Activated effector memory CD4-positive, alpha-beta T cell treated with anti-CD3 and anti-CD28 coated beads, Interleukin-2, amount 50 U/mL, for 16 hours (primary cell): ENCODE measurements around the gene MEN1.
"Not testable (repeated sequence)": the region's sequence is repeated elsewhere in the genome, so short reads cannot be mapped to it uniquely, and the experiment has no call there.

Experiments
- DNase-seq: peaks from one replicate; pipeline ENCODE4 v3.0.0-alpha.2; 2020

Gene MEN1

DNA sequence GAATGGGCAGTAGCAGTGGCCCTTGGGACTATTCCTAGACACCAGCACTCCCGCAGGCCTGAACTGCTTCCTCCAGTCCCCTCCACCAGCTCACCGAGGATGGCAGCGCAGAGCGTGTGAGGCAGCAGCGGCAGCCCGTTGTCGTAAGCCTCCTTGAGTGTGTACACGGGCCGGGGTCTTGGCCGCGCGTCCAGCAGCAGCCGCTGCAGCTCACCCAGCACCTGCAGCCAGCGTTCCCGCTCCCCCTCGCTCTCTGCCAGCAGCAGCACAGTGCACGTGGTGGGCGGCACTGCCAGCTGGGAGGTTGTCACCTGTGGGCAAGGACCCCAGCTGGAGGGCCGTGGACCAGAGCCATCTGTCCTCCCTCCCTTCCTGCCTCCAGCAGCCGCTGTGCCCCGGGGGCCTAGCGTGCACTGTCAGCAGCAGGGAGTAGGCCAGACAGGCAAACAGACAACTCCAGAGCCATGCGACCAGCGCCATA lies 21.1 kb upstream of the MEN1 start:
- DNase-seq: no peak

DNA sequence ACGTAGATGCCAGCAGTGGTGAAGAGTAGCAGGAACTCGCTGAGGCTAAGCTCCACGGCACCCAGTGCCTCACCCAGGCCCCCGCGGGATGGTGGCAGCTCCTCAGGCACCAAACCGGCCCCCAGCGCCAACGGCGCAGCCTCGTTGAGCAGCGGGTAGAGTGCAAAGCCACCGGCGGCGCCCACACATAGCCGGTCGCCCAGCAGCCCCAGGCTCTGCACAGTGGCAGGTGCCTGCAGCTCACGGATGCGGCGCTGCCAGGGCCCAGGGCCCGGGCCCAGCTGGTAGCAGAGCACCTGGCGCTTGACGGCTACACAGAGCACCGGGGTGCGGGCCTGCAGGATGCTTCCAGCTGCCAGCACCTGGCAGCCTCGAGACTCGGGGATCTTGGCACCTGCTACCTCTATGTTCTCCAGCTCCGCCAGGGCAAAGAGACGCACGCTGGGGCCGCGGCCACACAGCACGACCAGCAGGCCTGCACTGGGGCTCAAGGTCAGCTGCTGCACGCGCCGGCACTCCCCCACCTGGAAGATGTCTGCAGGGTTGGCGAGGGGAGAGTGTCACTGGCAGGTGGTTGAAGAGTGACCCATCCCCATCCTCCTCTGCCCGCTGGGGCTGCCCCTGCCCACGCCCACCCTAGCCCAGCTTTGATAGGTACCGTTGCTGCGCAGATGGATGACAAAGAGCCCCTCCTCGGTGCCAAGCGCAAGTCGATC lies 19.3 kb upstream of the MEN1 start:
- no peak for DNase-seq

DNA sequence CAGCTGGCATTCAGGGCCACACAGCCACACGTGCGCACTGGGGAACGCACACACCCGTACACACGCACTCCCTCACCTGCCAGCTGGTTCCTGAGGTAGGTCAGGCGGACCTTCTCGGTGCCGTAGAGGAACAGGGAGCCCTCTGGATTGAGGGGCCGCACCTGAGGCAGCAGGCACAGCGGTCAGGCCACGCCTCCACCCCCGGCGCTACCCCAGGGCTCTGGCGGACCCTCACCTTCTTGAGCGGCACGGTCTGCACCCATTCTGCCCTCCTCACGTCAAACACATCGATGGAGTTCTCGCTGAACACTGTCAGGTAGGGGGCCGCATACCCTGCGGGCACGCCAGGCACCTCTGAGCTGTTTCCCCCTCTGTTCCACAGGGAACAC lies 17.1 kb upstream of the MEN1 start:
- no peak for DNase-seq

DNA sequence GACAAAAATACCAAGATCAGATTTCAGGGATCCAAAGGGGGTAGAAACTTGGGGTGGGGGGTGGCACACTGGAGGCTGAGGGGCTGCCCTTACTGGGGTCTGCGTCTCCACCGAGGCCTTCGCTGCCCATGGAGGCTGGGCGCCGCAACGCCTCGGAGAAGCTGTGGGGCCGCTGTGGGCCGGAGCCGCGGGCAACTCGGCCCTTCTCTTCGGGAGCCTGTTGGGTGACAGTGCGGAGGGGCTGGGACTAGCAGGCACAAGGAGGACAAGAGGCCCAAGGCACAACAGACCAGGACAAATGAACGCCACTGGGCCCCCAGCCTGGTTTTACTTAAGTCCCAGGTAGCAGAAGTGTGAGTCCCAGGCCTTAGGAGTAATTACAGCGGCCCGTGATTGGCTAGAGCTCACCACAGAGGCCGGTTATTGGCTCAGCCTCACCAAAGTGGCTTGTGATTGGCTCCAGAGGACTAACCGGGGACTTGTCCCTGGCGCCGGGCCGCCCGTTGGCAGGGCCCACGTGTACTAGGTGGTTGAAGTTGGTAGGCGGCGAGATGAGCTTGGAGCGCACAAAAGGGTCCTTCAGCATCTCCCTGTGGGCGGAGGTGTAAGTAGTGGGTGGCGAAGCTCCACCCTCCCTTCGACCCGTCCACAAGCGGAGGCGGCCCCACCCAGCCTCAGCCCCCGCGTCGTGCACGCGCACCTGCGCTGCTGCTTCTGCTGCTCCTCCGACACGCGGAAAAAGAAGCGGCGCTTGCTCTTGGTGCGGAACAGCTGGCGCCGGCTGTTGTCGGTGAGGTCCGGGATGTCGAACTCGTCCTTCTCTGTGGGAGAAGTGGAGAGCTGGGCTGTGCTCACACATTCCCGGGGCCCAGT lies 16.5 kb upstream of the MEN1 start:
- DNase-seq: no peak

DNA sequence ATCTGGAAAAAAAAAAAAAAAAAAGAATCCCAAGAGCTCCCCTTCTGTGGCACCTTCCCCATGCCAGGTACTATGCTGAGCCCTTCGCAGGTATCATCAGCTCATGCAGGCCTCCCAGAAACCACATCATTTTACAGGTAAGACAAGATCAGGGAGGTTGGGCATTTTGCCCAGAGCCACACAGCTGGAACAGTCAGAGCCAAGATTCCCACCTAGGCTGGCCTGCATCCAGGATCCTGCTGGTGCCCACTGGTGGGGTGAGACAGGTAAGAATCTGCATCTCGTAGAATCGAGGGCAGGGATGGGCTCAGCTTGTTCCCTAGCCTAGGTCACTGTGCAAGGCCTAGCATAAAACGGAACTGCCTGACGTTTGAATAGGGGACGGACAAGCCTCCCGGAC lies 15.7 kb upstream of the MEN1 start:
- DNase-seq: no peak

DNA sequence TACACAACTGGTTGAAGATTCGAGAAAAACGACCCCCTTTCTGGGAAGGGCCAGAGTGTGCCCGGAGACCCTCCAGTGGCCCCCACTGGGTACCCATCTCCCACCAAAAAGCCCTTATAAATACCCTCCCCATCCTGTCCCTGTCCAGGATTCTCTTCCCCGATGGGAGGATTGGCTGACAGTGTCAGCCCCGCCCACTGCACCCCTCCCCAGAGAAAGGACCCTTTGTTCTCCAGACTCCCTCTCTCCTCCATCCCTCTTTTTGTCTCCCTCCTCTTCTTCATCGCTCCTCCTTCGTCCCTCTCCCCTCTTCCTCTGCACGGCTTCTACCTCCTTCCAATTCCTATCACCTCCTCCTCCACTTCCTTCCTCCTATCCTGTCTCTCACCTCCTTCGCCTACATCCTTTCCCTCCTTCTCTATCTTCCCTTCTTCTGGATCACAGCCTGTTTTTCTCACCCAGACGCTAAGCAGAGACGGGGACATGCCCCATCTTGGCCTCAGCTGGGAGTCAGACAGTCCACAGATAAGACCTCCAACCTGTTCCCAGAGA lies 13.3 kb upstream of the MEN1 start:
- no peak for DNase-seq

DNA sequence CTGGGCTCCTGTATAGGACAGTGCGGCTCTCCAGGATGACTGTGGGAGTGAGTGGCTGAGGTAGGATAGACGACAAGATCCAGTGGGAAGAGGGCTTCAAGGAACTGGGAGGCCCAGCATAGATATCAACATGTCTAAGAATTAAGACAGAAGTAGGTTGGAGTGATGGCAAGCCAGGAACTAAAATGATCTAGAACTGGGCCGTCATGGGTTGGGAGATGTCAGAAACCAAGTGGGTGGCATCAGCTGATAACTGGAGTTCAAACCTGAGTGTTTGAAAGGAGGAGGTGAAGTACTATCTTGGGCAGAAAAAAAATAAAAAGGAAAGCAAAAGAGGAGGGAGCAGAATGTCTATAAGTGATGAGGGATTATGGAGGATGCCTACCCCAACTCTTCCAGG lies 7.1 kb upstream of the MEN1 start:
- no peak for DNase-seq

DNA sequence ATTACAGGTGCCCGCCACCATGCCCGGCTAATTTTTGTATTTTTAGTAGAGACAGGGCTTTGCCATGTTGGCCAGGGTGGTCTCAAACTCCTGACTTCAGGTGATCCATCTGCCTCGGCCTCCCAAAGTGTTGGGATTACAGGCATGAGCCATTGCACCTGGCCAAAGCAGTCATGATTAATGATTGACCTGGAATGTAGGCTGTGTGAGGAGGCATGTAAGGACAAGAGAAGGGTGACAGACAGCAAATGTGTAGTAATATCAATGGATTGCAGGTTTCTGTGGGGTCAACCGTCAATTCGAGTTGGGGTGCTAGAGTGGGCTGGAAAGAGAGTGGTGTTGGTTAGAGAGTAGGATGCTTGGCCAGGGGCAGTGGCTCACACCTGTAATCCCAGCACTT lies 5.1 kb upstream of the MEN1 start:
- not testable (repeated sequence) for DNase-seq

DNA sequence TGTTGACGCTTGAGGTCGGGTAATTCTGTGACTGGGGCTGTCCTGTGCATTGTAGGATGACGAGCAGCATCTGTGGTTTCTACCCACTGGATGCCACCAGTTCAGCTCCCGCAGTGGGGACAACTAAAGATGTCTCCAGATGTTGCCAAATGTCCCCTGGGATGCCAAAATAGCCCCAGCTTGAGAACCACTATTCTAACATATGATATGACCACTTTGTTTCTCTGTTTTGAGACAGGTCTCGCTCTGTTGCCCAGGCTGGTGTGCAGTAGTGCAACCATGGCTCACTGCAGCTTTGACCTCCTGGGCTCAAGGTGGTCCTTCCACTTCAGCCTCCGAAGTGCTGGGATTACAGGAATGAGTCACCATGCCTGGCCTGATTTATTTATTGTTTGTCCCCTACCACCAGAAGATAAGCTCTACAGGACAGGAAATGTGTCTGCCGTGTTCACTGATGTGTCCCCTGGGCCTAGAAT lies 4.4 kb upstream of the MEN1 start:
- DNase-seq: no peak

DNA sequence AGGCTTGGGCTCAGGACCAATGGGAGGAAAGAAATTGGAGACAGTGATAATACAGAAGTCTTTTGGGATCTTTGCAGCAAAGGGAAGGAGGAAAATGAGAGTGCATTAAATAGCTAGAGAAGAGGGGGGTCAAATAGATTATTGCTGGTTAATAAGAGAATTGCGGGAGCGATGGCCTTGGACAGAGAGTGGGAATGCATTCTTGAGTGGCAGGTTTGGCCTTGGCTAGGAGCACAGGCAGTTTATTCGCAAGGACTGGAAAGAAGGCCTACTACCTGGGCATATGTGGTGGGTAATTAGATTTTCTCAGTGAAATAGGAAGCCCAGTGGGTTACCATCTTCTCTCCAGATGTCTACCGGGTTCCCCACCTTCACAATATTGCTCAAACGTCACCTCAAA lies 3.5 kb upstream of the MEN1 start:
- no peak for DNase-seq

DNA sequence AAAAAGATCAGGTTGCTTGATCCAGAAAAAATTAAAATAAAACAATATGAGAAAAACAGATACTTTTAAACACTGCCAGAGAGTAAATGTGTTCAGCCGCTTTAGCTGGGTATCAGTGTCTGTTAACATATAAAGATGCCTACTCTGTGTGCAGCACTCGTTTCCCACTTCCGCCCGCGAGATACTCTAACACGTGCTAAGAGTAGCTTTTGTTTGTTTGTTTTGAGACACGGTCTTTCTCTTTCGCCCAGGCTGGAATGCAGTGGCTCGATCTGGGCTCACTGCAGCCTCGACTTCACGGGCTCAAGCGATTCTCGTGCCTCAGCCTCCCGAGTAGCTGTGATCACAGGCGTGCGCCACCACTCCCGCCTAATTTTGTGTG lies 531 bp upstream of the MEN1 start:
- DNase-seq: peak; percentile 79

DNA sequence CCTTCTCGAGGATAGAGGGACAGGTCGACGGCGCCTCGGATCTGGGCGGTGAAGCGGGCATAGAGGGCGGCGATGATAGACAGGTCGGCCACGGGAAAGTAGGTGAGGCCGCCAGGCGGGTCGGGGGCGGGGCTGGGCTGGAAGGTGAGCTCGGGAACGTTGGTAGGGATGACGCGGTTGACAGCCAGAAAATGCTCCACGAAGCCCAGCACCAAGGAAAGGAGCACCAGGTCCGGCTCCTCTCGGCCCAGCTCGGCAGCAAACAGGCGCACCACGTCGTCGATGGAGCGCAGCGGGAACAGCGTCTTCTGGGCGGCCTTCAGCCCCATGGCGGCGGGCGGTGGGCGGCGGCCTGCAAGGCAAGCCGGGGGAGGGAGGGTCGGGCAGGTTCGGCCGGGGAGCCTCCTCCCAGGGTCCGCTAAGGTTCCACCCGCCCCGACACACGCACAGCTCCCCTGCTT lies 540 bp downstream of the MEN1 start:
- DNase-seq: peak; percentile 72

DNA sequence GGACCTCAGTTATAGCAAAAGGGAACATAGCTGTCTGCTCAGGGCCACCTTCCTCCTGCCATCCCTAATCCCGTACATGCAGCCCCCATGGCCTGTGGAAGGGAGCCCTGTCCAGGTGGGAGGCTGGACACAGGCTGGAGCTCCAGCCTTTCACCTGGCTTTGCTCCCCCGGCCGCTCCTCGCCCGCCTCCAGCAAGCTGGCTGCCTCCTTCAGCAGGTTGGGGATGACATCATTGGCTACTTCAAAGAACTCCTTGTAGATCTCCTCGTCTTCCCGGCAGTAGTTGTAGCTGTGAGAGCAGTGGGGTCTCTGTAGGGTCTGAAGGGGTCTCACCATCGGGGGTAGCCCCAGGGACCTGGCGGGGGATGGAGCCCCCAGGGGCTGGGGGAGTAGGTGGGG lies 4.9 kb downstream of the MEN1 start:
- DNase-seq: no peak

DNA sequence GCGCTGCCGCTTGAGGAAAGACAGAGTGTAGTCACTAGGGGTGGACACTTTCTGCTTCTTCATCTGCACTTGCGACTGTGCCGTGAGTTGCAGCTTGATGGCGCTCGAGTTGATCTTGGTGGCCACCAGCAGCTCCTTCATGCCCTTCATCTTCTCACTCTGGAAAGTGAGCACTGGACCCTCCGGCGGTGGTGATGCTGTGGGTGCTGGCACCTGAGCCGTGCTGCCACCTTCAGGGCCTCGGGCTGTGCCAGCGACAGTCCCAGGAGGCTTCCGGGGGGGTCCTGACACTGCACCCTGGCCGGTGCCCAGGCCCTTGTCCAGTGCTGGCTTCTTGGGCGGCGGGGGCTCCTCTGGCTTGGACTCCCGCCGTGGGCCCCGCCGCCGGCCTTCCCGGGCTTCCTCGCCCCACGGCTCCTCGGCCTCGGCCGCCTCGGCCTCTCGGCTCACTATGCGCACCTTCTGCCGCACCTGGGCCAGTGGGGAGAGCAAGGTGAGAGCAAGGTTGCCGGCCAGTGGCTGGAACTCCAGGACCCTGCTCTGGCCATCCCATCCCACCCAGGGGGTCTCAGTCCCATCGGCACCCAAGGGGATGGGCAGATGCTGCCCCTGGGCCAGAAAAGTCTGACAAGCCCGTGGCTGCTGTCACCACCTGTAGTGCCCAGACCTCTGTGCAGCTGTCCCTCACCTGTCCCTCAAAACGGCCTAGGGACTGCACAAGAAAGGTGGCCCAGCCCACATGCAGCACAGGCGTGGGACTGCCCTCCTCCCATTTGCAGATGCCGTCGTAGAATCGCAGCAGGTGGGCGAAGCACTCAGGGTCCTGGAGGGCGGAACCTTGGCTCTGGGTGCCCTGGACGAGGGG lies 5.8 kb downstream of the MEN1 start:
- DNase-seq: no peak

DNA sequence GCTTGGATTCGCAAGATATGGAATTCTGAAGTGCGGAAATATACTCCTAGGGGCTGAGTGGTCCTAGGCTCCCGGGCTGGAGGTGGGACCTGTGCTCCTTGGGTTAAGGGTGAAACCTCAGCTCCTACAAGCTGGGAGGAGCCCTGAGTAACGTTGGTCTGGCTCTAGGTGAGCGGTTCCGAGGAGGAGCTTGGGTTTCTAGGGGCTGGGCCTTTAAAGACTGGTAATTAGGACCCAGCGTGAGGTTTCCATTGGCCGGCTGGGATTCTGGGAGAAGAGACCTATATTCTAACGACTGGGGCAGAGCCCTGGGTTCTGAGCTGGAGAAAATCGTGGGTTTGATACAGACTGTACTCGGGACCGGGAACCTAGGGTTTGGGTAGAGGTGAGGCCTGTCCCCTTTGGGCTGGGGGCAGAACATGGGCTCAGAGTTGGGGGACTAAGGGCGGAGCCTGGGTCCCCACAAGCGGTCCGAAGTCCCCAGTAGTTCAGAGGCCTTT lies 6.5 kb downstream of the MEN1 start:
- no peak for DNase-seq

DNA sequence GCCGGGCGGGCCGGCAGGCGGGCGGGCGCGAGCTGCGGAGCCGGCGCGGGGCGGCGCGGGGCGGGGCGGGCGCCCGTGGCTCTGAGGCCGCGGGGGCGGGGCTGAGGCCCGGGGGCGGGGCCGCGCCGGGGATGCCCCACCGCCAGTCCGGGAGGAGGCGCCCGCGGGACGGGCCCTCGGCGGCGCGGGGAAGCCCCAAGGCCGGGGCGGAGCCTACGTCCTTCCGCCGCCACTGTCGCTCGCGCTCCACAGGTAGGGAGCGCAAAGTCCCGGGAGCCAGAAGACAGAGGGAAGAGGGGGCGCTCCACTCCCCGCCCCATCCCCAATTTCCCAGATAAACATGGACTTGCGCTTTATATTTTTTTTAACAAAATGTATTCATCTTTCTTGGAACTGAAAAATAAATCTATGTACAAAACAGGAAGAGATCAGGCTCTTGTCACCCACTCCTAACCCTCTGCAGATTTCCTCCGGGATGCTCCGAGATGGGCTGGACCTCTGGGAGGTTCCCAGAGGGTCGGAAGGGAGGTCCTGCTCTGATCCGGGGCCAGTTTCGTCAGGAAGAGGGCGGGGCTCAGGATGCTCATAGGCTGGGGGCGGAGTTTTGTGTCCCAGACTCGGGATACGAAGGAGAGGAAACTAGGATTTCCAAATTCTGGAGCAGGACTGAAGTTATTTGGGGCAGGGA lies 7.0 kb downstream of the MEN1 start, which contains the start of gene MAP4K2:
Gene MAP4K2, minus strand, starts transcription at position 57 of the 688 bp plus-strand sequence. CDS start 65 bp downstream, outside the sequence.
- peak; percentile 96 for DNase-seq

DNA sequence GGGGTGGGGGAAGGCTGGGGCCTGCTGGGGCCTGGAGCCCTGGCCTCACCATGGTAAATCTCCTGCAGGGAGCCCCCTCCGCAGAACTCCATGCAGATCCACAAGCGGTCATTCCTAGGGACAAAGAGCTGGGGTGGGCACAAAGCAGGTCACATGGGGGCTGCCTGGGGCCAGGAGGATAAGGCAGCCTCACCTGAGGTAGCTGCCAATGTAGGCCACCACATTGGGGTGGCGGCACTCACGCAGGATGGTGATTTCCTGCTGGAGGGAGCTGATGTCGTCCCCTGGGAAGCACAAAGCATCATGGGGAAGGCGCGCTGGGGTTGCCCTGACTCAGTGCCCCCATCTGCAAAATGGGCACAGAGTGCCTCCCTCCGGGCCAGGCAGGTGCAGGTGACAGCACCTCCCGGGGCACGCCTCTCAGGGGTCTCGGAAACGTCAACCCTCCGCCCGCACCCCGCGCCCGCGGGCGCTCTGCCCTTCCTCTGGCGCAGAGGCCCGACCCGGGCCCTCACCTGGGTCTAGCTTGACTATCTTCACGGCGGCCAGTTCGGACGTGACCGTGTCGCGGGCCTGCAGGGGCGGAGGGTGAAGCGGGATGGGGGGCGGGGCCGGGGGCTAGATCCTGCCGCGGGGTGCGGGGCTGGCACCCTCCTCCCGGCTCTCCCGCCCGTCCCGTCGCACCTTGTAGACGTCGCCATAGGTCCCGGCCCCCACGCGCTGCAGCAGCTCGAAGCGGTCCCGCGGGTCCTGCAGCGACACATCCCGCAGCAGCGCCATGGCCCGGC lies 7.8 kb downstream of the MEN1 start:
- DNase-seq: peak; percentile 79

DNA sequence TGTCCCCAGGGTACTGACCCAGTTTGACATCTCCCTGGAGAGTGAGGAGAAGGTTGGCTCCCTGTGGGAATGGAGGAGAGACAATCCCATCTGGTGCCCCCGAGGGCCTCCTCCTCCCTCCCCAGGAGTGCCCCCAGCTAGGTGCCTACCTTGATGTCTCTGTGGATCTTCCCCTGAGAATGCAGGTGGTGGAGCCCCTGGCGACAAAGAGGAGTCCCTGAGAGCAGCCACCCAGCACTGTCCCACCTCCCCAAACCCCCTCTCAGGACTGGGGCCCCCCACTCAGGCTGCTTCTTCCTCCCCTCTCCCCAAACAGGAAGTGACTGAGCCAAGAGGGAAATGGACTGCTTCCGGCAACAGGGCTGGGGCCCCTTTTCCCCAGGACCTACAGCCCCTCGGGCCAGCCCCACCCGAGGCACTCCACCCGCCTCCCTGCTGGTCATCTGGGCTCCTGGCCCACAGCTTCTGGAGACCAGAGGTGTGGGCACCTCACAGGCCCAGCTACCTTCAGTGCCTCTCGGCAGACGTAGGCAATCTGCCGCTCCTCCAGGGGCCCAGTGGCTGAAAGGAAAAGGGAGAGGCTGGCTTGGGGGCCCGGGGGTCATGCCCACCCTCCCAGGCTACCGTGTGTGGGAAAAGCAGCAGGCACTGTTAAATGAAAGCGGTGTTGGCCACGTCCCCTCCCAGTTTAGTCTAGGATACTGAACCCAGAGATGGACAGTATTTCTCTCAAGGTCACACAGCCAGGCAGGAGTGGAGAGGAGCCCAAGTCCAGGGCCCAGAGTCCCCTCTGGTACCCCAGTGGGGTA lies 8.6 kb downstream of the MEN1 start:
- no peak for DNase-seq

DNA sequence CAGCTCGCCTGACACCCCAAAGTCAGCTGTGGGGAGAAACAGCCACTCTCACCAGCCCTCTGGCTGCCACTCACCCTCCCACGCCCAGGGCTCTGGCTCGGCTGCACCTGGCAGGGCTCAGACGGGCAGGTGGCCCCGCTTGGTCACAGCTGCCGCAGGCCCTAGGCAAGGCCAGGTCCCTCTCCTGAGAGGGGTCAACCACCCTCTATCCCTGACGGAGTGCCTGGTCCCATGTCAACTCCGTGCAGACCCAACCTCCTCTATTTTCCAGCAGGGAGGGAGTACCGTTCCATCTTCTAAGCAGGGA lies 9.2 kb downstream of the MEN1 start:
- no peak for DNase-seq
